Body of pancreas (tissue), 4 donors: ENCODE measurements around the gene MGAT4D. TPM values are rescaled to one million over a fixed set of nuclear protein-coding genes. Genes with fewer than 3 reads are reported as not detected.

Experiments used
- ATAC-seq: fragments of 150-250 bp; one replicate; pipeline ENCODE4 v1.9.1; 2016
- DNase-seq, 4 donors: peaks; one replicate each; pipeline ENCODE4 v3.0.0-alpha.2; 2019
- H3K27ac ChIP-seq, 4 donors: fragments of 200-600 bp; sonication (generic); 1 replicate in 3 of 4; 2 replicates in 1 of 4; pipeline versions ENCODE4 v1.5.1 to v1.6.1; 2016 to 2019; ENCODE audit warnings: mild to moderate bottlenecking in 1 of 4, mixed read lengths in 1 of 4, moderate library complexity in 1 of 4
- H3K27me3 ChIP-seq, 2 donors: fragments of 200-600 bp; sonication (generic); one replicate each; pipeline ENCODE4 v1.6.0; 2016; ENCODE audit warnings: mild to moderate bottlenecking in 1 of 2
- H3K36me3 ChIP-seq, 2 donors: fragments of 200-600 bp; sonication (generic); replicated peaks in 1 of 2; 2 replicates each; pipeline ENCODE4 v1.5.1; 2016; ENCODE audit warnings: low read depth in 2 of 2; ENCODE audit not compliant: insufficient read depth in 1 of 2
- H3K4me1 ChIP-seq: fragments of 200-600 bp; sonication (generic); one replicate; pipeline ENCODE4 v1.6.0; 2016
- H3K4me3 ChIP-seq, 2 donors: fragments of 200-600 bp; sonication (generic); 1 replicate in 1 of 2; 2 replicates in 1 of 2; pipeline ENCODE4 v1.5.1; 2016 to 2019
- H3K9me3 ChIP-seq, 3 donors: fragments of 200-600 bp; sonication (generic); 1 replicate in 2 of 3; 2 replicates in 1 of 3; pipeline ENCODE4 v1.5.1; 2016
- POLR2A ChIP-seq, 3 donors: fragments of 450-650 bp; IDR thresholded peaks; one replicate each; pipeline ENCODE4 v1.6.1; 2016; ENCODE audit warnings: antibody characterized with exemption in 3 of 3, mild to moderate bottlenecking in 2 of 3
- WGBS, 2 donors: methylation state at CpG; one replicate each; pipeline ENCODE4 v1.1.5; 2017; 5-methylcytosine and 5-hydroxymethylcytosine counted together
- intact Hi-C: fragments of 100-400 bp; cut with DNase I; formaldehyde crosslinking; loops from one replicate; pipeline ENCODE4 v1.15.1; 2023
- total RNA-seq, 2 donors: library from RNA; depleted of rRNA; stranded (reverse); fragments of >200 nt; gene quantifications; one replicate each; pipeline ENCODE4 v1.1.0, GENCODE V29; 2016
- TF ChIP-seq, protein P1 (sequence below), 7 experiments: fragments of 450-650 bp in 4 of 7; fragments of 200-600 bp in 3 of 7; sonication (generic) in 3 of 7; IDR thresholded peaks; one replicate each; pipeline ENCODE4 v1.5.1; 2016 to 2019; ENCODE audit warnings: antibody characterized with exemption in 7 of 7

MGAT4D gene
- total RNA-seq, 2 donors from 2014 or later = not detected

GRCh38 chr4:140408974-140409373, 89.1 kb downstream of the MGAT4D start:
- Histone ChIP-seq H3K36me3 (no peaks in the 10 kb centered on the region), H3K4me3 (no peak overlapping the region), H3K27me3 (no peaks in the 10 kb centered on the region), H3K4me1 (no peaks in the 10 kb centered on the region), H3K27ac (no peak overlapping the region), H3K9me3 (no peaks in the 10 kb centered on the region)
- no peak for DNase-seq
- TF ChIP-seq POLR2A (IDR thresholded peaks at IDR 0.05) = no peak
- TF ChIP-seq, protein P1, sequence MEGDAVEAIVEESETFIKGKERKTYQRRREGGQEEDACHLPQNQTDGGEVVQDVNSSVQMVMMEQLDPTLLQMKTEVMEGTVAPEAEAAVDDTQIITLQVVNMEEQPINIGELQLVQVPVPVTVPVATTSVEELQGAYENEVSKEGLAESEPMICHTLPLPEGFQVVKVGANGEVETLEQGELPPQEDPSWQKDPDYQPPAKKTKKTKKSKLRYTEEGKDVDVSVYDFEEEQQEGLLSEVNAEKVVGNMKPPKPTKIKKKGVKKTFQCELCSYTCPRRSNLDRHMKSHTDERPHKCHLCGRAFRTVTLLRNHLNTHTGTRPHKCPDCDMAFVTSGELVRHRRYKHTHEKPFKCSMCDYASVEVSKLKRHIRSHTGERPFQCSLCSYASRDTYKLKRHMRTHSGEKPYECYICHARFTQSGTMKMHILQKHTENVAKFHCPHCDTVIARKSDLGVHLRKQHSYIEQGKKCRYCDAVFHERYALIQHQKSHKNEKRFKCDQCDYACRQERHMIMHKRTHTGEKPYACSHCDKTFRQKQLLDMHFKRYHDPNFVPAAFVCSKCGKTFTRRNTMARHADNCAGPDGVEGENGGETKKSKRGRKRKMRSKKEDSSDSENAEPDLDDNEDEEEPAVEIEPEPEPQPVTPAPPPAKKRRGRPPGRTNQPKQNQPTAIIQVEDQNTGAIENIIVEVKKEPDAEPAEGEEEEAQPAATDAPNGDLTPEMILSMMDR (IDR thresholded peaks at IDR 0.05) = no peak
- WGBS, 2 donors = 87 to 95% methylated on average over 1 of the region's 1 CpG
- intact Hi-C loops = no loop called here
- ATAC-seq = no peak

DNA sequence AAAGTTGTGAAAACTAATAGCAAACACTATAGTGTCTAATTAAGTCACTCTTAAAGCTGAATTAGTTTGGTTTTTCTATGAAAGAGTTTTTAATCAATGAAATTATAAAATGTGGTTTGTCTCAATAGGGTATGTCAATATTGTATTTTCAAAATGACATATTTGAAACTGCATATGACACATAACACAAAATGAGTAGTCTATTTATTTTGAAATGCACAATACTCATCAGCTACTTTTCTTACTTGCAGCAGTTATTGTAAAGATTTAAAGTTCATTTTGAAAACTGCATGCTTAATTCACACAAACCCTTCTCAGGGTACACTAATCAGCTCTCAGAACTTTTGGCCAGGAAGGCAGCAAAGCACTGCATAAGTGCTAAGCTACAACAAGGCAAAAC, 91.8 kb downstream of the MGAT4D start:
- Histone ChIP-seq H3K4me1 (no peaks in the 10 kb centered on the region), H3K27me3 (no peaks in the 10 kb centered on the region), H3K9me3 (no peaks in the 10 kb centered on the region), H3K4me3 (no peak overlapping the region), H3K36me3 (no peaks in the 10 kb centered on the region), H3K27ac (no peak overlapping the region)
- ATAC-seq = no peak
- intact Hi-C loops = no loop called here
- no peak for TF ChIP-seq POLR2A (IDR thresholded peaks at IDR 0.05)
- TF ChIP-seq, protein P1 (IDR thresholded peaks at IDR 0.05) = no peak
- no peak for DNase-seq

DNA sequence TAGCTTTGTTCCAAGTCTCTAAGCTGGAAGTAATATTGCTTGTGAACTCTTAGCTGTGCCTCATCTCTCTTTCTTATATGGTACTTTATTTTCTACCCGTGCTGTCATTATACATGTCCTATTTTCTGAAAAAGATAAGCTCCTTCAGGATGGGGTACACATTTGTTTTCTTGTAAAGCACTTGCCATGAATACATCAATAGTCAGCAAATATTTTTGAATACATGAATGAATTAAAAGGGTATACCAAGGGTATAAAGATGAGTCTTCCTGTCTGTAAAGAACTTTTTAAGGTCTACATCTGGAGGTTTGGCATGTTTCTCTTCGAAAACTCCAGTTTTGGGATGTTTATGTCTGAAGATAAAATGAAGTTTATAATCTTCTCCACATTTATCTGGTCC, 98.0 kb downstream of the MGAT4D start:
- ATAC-seq = no peak
- Histone ChIP-seq H3K27ac (no peak overlapping the region), H3K36me3 (no peaks in the 10 kb centered on the region), H3K4me3 (no peak overlapping the region), H3K27me3 (no peaks in the 10 kb centered on the region), H3K4me1 (no peaks in the 10 kb centered on the region), H3K9me3 (no peaks in the 10 kb centered on the region)
- DNase-seq = no peak
- intact Hi-C loops = no loop called here
- TF ChIP-seq, protein P1 (IDR thresholded peaks at IDR 0.05) = no peak
- no peak for TF ChIP-seq POLR2A (IDR thresholded peaks at IDR 0.05)
- WGBS, 2 donors = 74 to 83% methylated on average over 2 of the region's 2 CpGs

DNA sequence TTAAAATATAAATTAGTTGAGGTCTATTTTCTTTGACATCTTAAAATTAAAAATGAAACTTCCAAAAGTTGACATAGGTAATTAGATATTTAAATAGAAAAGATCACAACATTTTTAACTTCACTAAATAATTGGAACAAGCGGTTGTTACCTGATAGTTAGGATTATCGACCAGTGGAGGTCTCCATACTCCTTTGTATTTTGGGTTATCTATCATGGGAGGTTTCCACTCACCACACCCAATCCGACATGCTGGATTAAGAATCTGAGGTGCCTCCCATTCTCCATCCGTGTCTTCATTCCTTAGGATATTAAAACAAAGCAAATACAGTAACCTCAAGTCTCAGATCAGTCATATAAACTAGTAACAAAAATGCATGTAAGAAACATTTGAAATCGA, 102.4 kb downstream of the MGAT4D start:
- intact Hi-C loops = no loop called here
- no peaks in the 10 kb centered on the region for H3K4me1 ChIP-seq
- no peak overlapping the region for H3K27ac ChIP-seq
- ATAC-seq (no peak), DNase-seq (no peak)
- 59 to 76% methylated on average over 5 of the region's 5 CpGs for WGBS, 2 donors
- no peaks in the 10 kb centered on the region for H3K27me3 ChIP-seq
- no peak for TF ChIP-seq POLR2A (IDR thresholded peaks at IDR 0.05)
- TF ChIP-seq, protein P1 (IDR thresholded peaks at IDR 0.05) = no peak
- no peaks in the 10 kb centered on the region for H3K36me3 ChIP-seq
- no peaks in the 10 kb centered on the region for H3K9me3 ChIP-seq
- H3K4me3 ChIP-seq = no peak overlapping the region

Other genes starting within 250 kb of the MGAT4D start
- 10 to 100 TPM; 28.7 to 36.1 TPM for gene SCOC, start 124.6 kb downstream of the MGAT4D start, total RNA-seq
- gene CLGN, start 70.6 kb downstream of the MGAT4D start, total RNA-seq = 1 to 10 TPM; 1.3 to 2.3 TPM
- 10 to 100 TPM; 16.6 to 29.7 TPM for gene ELMOD2, start 25.9 kb upstream of the MGAT4D start, total RNA-seq
- gene UCP1, start 70.7 kb upstream of the MGAT4D start, total RNA-seq = not detected